ENCODE results near the gene OR5F1.

DNA sequence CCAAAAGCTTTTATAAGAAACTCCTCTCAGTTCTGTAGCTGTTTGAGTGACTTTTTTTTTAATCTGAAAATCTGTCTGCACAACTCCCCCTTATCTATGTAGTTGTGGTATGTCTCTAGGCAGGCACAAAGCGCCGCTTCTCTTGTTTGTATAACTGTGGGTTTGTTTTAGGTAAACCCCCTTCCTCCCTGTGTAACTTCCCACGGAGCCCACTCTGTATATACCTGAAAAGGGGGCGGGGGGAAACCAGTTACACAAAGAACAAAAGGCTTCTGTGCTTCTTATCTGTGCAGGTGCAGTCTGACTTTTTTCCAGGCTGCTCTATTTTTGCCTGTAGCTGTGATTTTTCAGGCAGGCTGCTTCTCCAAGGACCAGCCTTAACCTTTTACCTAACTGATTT, 37.9 kb downstream of the OR5F1 start:
- TF ChIP-seq, protein P1, sequence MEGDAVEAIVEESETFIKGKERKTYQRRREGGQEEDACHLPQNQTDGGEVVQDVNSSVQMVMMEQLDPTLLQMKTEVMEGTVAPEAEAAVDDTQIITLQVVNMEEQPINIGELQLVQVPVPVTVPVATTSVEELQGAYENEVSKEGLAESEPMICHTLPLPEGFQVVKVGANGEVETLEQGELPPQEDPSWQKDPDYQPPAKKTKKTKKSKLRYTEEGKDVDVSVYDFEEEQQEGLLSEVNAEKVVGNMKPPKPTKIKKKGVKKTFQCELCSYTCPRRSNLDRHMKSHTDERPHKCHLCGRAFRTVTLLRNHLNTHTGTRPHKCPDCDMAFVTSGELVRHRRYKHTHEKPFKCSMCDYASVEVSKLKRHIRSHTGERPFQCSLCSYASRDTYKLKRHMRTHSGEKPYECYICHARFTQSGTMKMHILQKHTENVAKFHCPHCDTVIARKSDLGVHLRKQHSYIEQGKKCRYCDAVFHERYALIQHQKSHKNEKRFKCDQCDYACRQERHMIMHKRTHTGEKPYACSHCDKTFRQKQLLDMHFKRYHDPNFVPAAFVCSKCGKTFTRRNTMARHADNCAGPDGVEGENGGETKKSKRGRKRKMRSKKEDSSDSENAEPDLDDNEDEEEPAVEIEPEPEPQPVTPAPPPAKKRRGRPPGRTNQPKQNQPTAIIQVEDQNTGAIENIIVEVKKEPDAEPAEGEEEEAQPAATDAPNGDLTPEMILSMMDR (conservative IDR thresholded peaks at IDR 0.05 in 1 of 2, IDR thresholded peaks at IDR 0.05 in 1 of 2; ENCODE audit: extremely low read depth in 1 of 2, insufficient read depth in 1 of 2, low read depth in 1 of 2, low read length in 2 of 2), result no peak
- TF ChIP-seq EZH2 (IDR thresholded peaks at IDR 0.05; ENCODE audit: borderline replicate concordance, low read length), result no peak

All from mammary epithelial cell (primary cell).